Activated T-helper 9 cell treated with anti-CD3 and anti-CD28 coated beads, Interleukin-2, amount 50 U/mL, for 16 hours (primary cell): ENCODE results near the gene CDK18.

Experiments used
- DNase-seq: peaks from one replicate; pipeline ENCODE4 v3.0.0-alpha.2; 2020; ENCODE audit warnings: low read depth

The CDK18 gene

GRCh38 chr1:205523891-205524793 lies 19.7 kb downstream of the CDK18 start:
- peak; percentile 58 for DNase-seq

GRCh38 chr1:205524794-205525101 lies 20.3 kb downstream of the CDK18 start:
- DNase-seq, result no peak

- DNase-seq, result no peak
These were observed 21.2 kb downstream of the CDK18 start for GRCh38 chr1:205525495-205526285.

- no peak for DNase-seq
These were observed 22.0 kb downstream of the CDK18 start for GRCh38 chr1:205526431-205526830.

GRCh38 chr1:205527931-205528330 lies 23.5 kb downstream of the CDK18 start:
- no peak for DNase-seq

- no peak for DNase-seq
These were observed 24.0 kb downstream of the CDK18 start for GRCh38 chr1:205528446-205528886.

- peak; percentile 72 for DNase-seq
These were observed 24.7 kb downstream of the CDK18 start for GRCh38 chr1:205528887-205529825.

- no peak for DNase-seq
These were observed 25.6 kb downstream of the CDK18 start for GRCh38 chr1:205530116-205530515.

GRCh38 chr1:205531191-205532025 lies 26.9 kb downstream of the CDK18 start:
- no peak for DNase-seq

- no peak for DNase-seq
These were observed 27.8 kb downstream of the CDK18 start for GRCh38 chr1:205532026-205532898.

GRCh38 chr1:205532996-205533735 lies 28.7 kb downstream of the CDK18 start:
- DNase-seq, result no peak

- DNase-seq, result no peak
These were observed 29.4 kb downstream of the CDK18 start for GRCh38 chr1:205533748-205534443.

- DNase-seq, result no peak
These were observed 30.0 kb downstream of the CDK18 start for GRCh38 chr1:205534444-205534985.

GRCh38 chr1:205535096-205535495 lies 30.6 kb downstream of the CDK18 start:
- no peak for DNase-seq

- no peak for DNase-seq
These were observed 31.6 kb downstream of the CDK18 start for GRCh38 chr1:205535866-205536758.

- DNase-seq, result no peak
These were observed 32.4 kb downstream of the CDK18 start for GRCh38 chr1:205536759-205537361.
